ENCODE measurements around the gene PCGF3.

DNA sequence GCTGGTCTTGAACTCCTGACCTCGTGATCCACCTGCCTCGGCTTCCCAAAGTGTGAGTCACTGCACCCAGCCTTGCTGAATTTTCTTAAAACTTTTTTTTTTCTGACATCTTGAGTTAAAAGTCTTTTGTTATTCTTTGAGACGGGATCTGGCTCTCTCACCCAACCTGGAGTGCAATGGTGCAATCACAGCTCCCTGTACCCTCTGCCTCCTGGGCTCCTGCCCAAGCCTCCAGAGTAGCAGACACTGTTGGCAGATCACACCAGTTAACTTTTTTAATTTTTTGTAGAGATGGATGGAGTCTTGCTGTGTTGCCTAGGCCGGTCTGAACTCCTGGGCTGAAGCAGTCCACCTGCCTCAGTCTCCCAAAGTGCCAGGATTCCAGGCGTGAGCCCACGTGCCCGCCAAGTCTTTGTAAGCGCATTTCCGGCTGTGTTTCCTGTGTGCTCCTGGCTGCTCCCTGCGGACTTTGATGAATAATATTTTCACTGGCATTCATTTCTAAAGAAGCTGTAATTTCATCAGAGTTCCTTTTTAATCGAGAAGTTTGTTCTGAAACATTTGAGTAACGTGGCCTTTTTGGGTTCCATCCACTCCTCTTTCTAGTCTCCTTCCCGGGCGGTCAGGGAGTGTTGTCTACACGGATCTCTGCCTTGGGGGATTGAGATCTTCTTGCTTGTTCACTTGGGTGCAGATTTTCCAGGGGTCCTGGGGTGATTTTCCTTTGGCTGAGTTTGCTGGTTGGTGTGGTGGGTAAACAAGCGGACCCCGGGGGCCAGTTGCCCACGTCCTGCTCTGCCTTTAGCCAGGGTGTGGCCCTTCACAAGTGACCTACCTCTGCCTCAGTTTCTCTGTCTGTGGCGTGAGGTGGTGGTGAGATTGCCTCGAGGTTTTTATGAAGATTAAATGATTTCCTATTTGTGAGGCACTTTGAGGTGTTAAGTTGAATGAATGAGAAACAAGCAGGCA is 44.4 kb downstream of the PCGF3 start:
- TF ChIP-seq, protein P1, sequence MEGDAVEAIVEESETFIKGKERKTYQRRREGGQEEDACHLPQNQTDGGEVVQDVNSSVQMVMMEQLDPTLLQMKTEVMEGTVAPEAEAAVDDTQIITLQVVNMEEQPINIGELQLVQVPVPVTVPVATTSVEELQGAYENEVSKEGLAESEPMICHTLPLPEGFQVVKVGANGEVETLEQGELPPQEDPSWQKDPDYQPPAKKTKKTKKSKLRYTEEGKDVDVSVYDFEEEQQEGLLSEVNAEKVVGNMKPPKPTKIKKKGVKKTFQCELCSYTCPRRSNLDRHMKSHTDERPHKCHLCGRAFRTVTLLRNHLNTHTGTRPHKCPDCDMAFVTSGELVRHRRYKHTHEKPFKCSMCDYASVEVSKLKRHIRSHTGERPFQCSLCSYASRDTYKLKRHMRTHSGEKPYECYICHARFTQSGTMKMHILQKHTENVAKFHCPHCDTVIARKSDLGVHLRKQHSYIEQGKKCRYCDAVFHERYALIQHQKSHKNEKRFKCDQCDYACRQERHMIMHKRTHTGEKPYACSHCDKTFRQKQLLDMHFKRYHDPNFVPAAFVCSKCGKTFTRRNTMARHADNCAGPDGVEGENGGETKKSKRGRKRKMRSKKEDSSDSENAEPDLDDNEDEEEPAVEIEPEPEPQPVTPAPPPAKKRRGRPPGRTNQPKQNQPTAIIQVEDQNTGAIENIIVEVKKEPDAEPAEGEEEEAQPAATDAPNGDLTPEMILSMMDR (IDR thresholded peaks at IDR 0.05) = no peak
- no peak for TF ChIP-seq POLR2A (IDR thresholded peaks at IDR 0.05)

Data from right lobe of liver (tissue), 4 donors.